Astrocyte (in vitro differentiated cells and primary cell): ENCODE results near the gene RAET1E. TPM values are rescaled to one million over a fixed set of nuclear protein-coding genes. Genes with fewer than 3 reads are reported as not detected.
A peak's percentile ranks its signal among the peaks of the same experiment; 100 is the strongest.

ENCODE experiments used
- DNase-seq: peaks from one replicate; pipeline ENCODE4 v3.0.0-alpha.2; 2010; ENCODE audit warnings: low read depth
- FAIRE-seq: peaks from 2 replicates; lab custom pipeline; 2011; peaks lifted over from hg19 to GRCh38; lab: Jason Lieb, UNC
- H2AFZ ChIP-seq: 2 replicates; pipeline ENCODE4 v1.6.0; 2012; ENCODE audit warnings: low read depth, low read length, inconsistent platforms
- H3K27ac ChIP-seq: 2 replicates; pipeline ENCODE4 v1.5.1; 2011; ENCODE audit warnings: low read depth, low read length, inconsistent platforms
- H3K27me3 ChIP-seq: 2 replicates; pipeline ENCODE4 v1.6.0; 2011; ENCODE audit warnings: low read length, inconsistent platforms; ENCODE audit not compliant: insufficient read depth
- H3K36me3 ChIP-seq: 2 replicates; pipeline ENCODE4 v1.5.1; 2011; ENCODE audit warnings: low read length, inconsistent platforms; ENCODE audit not compliant: insufficient read depth
- H3K4me1 ChIP-seq: 2 replicates; pipeline ENCODE4 v1.5.1; 2011; ENCODE audit warnings: low read length, inconsistent platforms; ENCODE audit not compliant: insufficient read depth
- H3K4me2 ChIP-seq: 2 replicates; pipeline ENCODE4 v1.6.0; 2012; ENCODE audit warnings: low read length, inconsistent platforms
- H3K4me3 ChIP-seq: 2 replicates; pipeline ENCODE4 v1.5.1; 2011; ENCODE audit warnings: low read depth, mild to moderate bottlenecking, low read length, inconsistent platforms; ENCODE audit not compliant: insufficient read depth
- H3K79me2 ChIP-seq: 2 replicates; pipeline ENCODE4 v1.6.0; 2012; ENCODE audit warnings: mild to moderate bottlenecking, low read length, inconsistent platforms; ENCODE audit not compliant: insufficient read depth
- H3K9ac ChIP-seq: 2 replicates; pipeline ENCODE4 v1.6.0; 2012; ENCODE audit warnings: mild to moderate bottlenecking, low read length, inconsistent platforms
- H3K9me3 ChIP-seq: 2 replicates; pipeline ENCODE4 v1.5.1; 2012; ENCODE audit warnings: low read depth, mild to moderate bottlenecking, low read length, inconsistent platforms; ENCODE audit not compliant: insufficient read depth
- H4K20me1 ChIP-seq: 2 replicates; pipeline ENCODE4 v1.6.0; 2012; ENCODE audit warnings: low read length, inconsistent platforms; ENCODE audit not compliant: insufficient read depth
- H3K27ac Mint-ChIP-seq: one replicate; pipeline ENCODE4 v1.8.0; 2021; ENCODE audit warnings: mild to moderate bottlenecking, mixed read lengths; ENCODE audit not compliant: unreplicated experiment
- H3K27me3 Mint-ChIP-seq: one replicate; pipeline ENCODE4 v1.8.0; 2021; ENCODE audit warnings: low read depth, mixed read lengths; ENCODE audit not compliant: unreplicated experiment
- H3K36me3 Mint-ChIP-seq: one replicate; pipeline ENCODE4 v1.8.0; 2021; ENCODE audit warnings: low read depth, mixed read lengths; ENCODE audit not compliant: unreplicated experiment
- H3K4me1 Mint-ChIP-seq: one replicate; pipeline ENCODE4 v1.8.0; 2021; ENCODE audit warnings: low read depth, mixed read lengths; ENCODE audit not compliant: unreplicated experiment
- H3K4me3 Mint-ChIP-seq: one replicate; pipeline ENCODE4 v1.8.0; 2021; ENCODE audit warnings: mild to moderate bottlenecking, moderate library complexity, mixed read lengths; ENCODE audit not compliant: unreplicated experiment
- H3K9me3 Mint-ChIP-seq: one replicate; pipeline ENCODE4 v1.8.0; 2021; ENCODE audit warnings: mild to moderate bottlenecking, mixed read lengths; ENCODE audit not compliant: unreplicated experiment
- CTCF ChIP-seq: IDR thresholded peaks from 2 replicates; pipeline ENCODE4 v1.5.1; 2011; ENCODE audit warnings: low read depth, mild to moderate bottlenecking, inconsistent platforms, low read length, moderate library complexity; ENCODE audit not compliant: insufficient read depth
- EZH2 ChIP-seq: IDR thresholded peaks from 2 replicates; pipeline ENCODE4 v1.6.1; 2012; ENCODE audit warnings: mild to moderate bottlenecking, low read length, inconsistent platforms; ENCODE audit not compliant: insufficient read depth
- total RNA-seq: library from RNA; stranded (reverse); gene quantifications from 2 replicates; pipeline ENCODE4 v1.2.1, GENCODE V29; 2021

The RAET1E gene
- total RNA-seq, 1 donor from 2014 or later: not detected

GRCh38 chr6:149898966-149899365 is 1.1 kb upstream of the RAET1E start:
- H3K27me3 ChIP-seq: no peaks in the 10 kb centered on the region
- peaks cover 60% of the 10 kb centered on the region for H3K27me3 Mint-ChIP-seq
- H3K4me3 Mint-ChIP-seq: no peak overlapping the region
- no peak for TF ChIP-seq CTCF
- no peak for TF ChIP-seq EZH2
- no peaks in the 10 kb centered on the region for H3K79me2 ChIP-seq
- no peak for DNase-seq
- H3K36me3 ChIP-seq: no peaks in the 10 kb centered on the region
- H3K4me1 ChIP-seq: peaks cover 26% of the 10 kb centered on the region
- H2AFZ ChIP-seq: no peak overlapping the region
- peaks cover 9% of the 10 kb centered on the region for H3K4me1 Mint-ChIP-seq
- no peak overlapping the region for H3K4me3 ChIP-seq
- no peaks in the 10 kb centered on the region for H4K20me1 ChIP-seq
- H3K4me2 ChIP-seq: no peak overlapping the region
- no peak for FAIRE-seq
- no peak overlapping the region for H3K9ac ChIP-seq
- H3K27ac Mint-ChIP-seq: no peak overlapping the region
- H3K27ac ChIP-seq: no peak overlapping the region
- H3K9me3 ChIP-seq: no peaks in the 10 kb centered on the region
- H3K36me3 Mint-ChIP-seq: no peaks in the 10 kb centered on the region
- no peaks in the 10 kb centered on the region for H3K9me3 Mint-ChIP-seq

- no peaks in the 10 kb centered on the region for H3K9me3 Mint-ChIP-seq
- H3K4me2 ChIP-seq: peak overlapping the region; percentile 73
- peak overlapping the region; percentile 44 for H2AFZ ChIP-seq
- no peak overlapping the region for H3K4me3 Mint-ChIP-seq
- no peaks in the 10 kb centered on the region for H3K79me2 ChIP-seq
- peak overlapping the region; percentile 10 for H3K27ac ChIP-seq
- H3K9ac ChIP-seq: peak overlapping the region; percentile 48
- peak overlapping the region; percentile 11 for H3K4me3 ChIP-seq
- FAIRE-seq (no peak), DNase-seq (peak; percentile 85)
- H3K27me3 ChIP-seq: no peaks in the 10 kb centered on the region
- peaks cover 26% of the 10 kb centered on the region for H3K4me1 ChIP-seq
- no peaks in the 10 kb centered on the region for H4K20me1 ChIP-seq
- peaks cover 9% of the 10 kb centered on the region for H3K4me1 Mint-ChIP-seq
- no peak overlapping the region for H3K27ac Mint-ChIP-seq
- no peaks in the 10 kb centered on the region for H3K9me3 ChIP-seq
- no peaks in the 10 kb centered on the region for H3K36me3 Mint-ChIP-seq
- peaks cover 62% of the 10 kb centered on the region for H3K27me3 Mint-ChIP-seq
- TF ChIP-seq CTCF (no peak), EZH2 (no peak)
- H3K36me3 ChIP-seq: no peaks in the 10 kb centered on the region
Measured at GRCh38 chr6:149897015-149897697, 757 bp downstream of the RAET1E start.

GRCh38 chr6:149896491-149896890 is 1.4 kb downstream of the RAET1E start:
- Histone ChIP-seq H3K36me3 (no peaks in the 10 kb centered on the region), H3K9ac (no peak overlapping the region), H3K4me1 (peaks cover 26% of the 10 kb centered on the region), H3K9me3 (no peaks in the 10 kb centered on the region), H3K4me3 (no peak overlapping the region), H3K79me2 (no peaks in the 10 kb centered on the region), H4K20me1 (no peaks in the 10 kb centered on the region), H2AFZ (no peak overlapping the region), H3K4me2 (peak overlapping the region; percentile 73), H3K27me3 (no peaks in the 10 kb centered on the region), H3K27ac (no peak overlapping the region)
- FAIRE-seq (no peak), DNase-seq (peak; percentile 27)
- Mint-ChIP-seq H3K27me3 (peaks cover 55% of the 10 kb centered on the region), H3K4me3 (no peak overlapping the region), H3K9me3 (no peaks in the 10 kb centered on the region), H3K36me3 (no peaks in the 10 kb centered on the region), H3K27ac (no peak overlapping the region), H3K4me1 (peaks cover 9% of the 10 kb centered on the region)
- TF ChIP-seq EZH2 (no peak), CTCF (no peak)
